Trophoblast cell (in vitro differentiated cells and primary cell): ENCODE measurements around the gene SOCS7.

Experiments
- DNase-seq, 2 donors: peaks; one replicate each; pipeline ENCODE4 v3.0.0-alpha.2; 2016
- H2AFZ ChIP-seq: 2 replicates; pipeline ENCODE4 v1.6.1; 2013; ENCODE audit warnings: low read length, moderate library complexity, mild to moderate bottlenecking; ENCODE audit not compliant: insufficient read depth, poor library complexity
- H2AK5ac ChIP-seq: 2 replicates; pipeline ENCODE4 v1.6.1; 2013; ENCODE audit warnings: mild to moderate bottlenecking, low read length
- H2BK120ac ChIP-seq: 2 replicates; pipeline ENCODE4 v1.6.1; 2013; ENCODE audit warnings: low read length, mild to moderate bottlenecking, moderate library complexity; ENCODE audit not compliant: insufficient read depth, poor library complexity
- H2BK12ac ChIP-seq: 2 replicates; pipeline ENCODE4 v1.6.1; 2013; ENCODE audit warnings: mild to moderate bottlenecking, low read length, moderate library complexity
- H2BK5ac ChIP-seq: 2 replicates; pipeline ENCODE4 v1.6.1; 2013; ENCODE audit warnings: low read length, low read depth, moderate library complexity, mild to moderate bottlenecking; ENCODE audit not compliant: poor library complexity
- H3K14ac ChIP-seq: 2 replicates; pipeline ENCODE4 v1.6.1; 2013; ENCODE audit warnings: mild to moderate bottlenecking, low read length
- H3K18ac ChIP-seq: 2 replicates; pipeline ENCODE4 v1.6.1; 2013; ENCODE audit warnings: mild to moderate bottlenecking, low read length
- H3K23ac ChIP-seq: 2 replicates; pipeline ENCODE4 v1.6.1; 2013; ENCODE audit warnings: low read length
- H3K27ac ChIP-seq: 2 replicates; pipeline ENCODE4 v1.5.1; 2013; ENCODE audit warnings: low read depth, mild to moderate bottlenecking, inconsistent platforms, low read length, moderate library complexity
- H3K27me3 ChIP-seq: 2 replicates; pipeline ENCODE4 v1.6.1; 2013; ENCODE audit warnings: inconsistent platforms, mild to moderate bottlenecking, low read length, moderate library complexity; ENCODE audit not compliant: insufficient read depth
- H3K36me3 ChIP-seq, 2 experiments: 1 replicate in 1 of 2; 2 replicates in 1 of 2; pipeline ENCODE4 v1.6.1; 2013; ENCODE audit warnings: low read length in 2 of 2, mild to moderate bottlenecking in 2 of 2, moderate library complexity in 1 of 2; ENCODE audit not compliant: insufficient read depth in 2 of 2, control insufficient read depth in 1 of 2
- H3K4ac ChIP-seq: 2 replicates; pipeline ENCODE4 v1.6.1; 2013; ENCODE audit warnings: low read depth, mild to moderate bottlenecking, low read length, moderate library complexity
- H3K4me1 ChIP-seq, 2 experiments: 1 replicate in 1 of 2; 2 replicates in 1 of 2; pipeline ENCODE4 v1.6.1; 2013; ENCODE audit warnings: low read length in 2 of 2, mild to moderate bottlenecking in 2 of 2, moderate library complexity in 1 of 2; ENCODE audit not compliant: insufficient read depth in 2 of 2, control insufficient read depth in 1 of 2
- H3K4me2 ChIP-seq: 2 replicates; pipeline ENCODE4 v1.6.1; 2013; ENCODE audit warnings: inconsistent platforms, mild to moderate bottlenecking, low read length, moderate library complexity
- H3K4me3 ChIP-seq: 2 replicates; pipeline ENCODE4 v1.5.1; 2013; ENCODE audit warnings: mild to moderate bottlenecking, low read depth, low read length, inconsistent platforms
- H3K79me1 ChIP-seq: one replicate; pipeline ENCODE4 v1.6.1; 2013; ENCODE audit warnings: low read length
- H3K79me2 ChIP-seq: 2 replicates; pipeline ENCODE4 v1.6.1; 2013; ENCODE audit warnings: low read length, mild to moderate bottlenecking; ENCODE audit not compliant: control insufficient read depth, insufficient read depth, poor library complexity
- H3K9ac ChIP-seq: 2 replicates; pipeline ENCODE4 v1.6.1; 2013; ENCODE audit warnings: mild to moderate bottlenecking, low read length
- H3K9me3 ChIP-seq: 2 replicates; pipeline ENCODE4 v1.6.1; 2013; ENCODE audit warnings: low read depth, mild to moderate bottlenecking, control low read depth, inconsistent platforms, low read length; ENCODE audit not compliant: insufficient read depth
- H4K12ac ChIP-seq: 2 replicates; pipeline ENCODE4 v1.6.1; 2013; ENCODE audit warnings: low read depth, mild to moderate bottlenecking, low read length, moderate library complexity
- H4K8ac ChIP-seq: 2 replicates; pipeline ENCODE4 v1.6.1; 2013; ENCODE audit warnings: low read depth, mild to moderate bottlenecking, low read length, moderate library complexity
- H4K91ac ChIP-seq: one replicate; pipeline ENCODE4 v1.6.1; 2013; ENCODE audit warnings: low read depth, mild to moderate bottlenecking, low read length, moderate library complexity
- WGBS: extraction: QIAGEN DNeasy Blood & Tissue Kit; methylation state at CpG from one replicate; pipeline ENCODE4 v1.1.7; 2013; ENCODE audit warnings: missing lambda C conversion rate; ENCODE audit not compliant: insufficient read length, insufficient coverage; ENCODE audit errors: extremely low coverage; 5-methylcytosine and 5-hydroxymethylcytosine counted together

SOCS7 gene

DNA sequence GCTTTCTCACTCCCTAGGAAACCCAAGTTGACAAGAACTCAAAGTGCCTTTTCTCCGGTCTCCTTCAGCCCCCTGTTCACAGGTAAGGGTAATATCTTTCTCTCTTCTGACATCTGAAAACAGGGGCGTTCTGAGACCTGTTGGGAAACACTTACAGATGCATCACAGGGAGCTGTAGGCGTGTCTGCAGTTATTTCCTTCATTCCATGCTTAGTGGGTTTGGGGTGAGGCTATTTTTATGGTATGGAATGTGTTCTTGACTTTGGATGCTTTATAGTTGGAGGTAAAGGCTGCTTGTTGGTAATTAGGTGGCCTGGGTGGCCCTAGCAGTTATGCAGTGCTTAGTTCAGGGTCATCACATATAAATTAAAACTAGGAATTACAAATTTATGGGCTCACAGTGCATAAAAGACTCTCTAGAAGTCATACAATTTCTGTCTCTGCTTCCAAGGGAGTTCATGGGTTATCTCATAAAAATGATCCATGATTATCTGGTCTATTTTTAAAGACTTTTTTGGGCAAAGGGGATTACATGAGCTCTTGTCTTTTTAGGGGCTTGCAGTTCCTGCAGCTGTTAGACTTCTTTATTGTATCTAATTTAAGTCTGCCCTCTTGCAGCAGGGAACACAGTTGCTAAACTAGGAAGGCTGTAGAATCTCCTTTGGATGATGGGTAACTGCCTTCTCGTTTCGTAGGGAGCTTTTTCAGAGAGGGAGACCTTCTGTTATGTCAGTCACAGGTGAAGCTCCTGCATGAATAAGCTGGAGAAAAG lies 10.2 kb downstream of the SOCS7 start:
- H3K23ac ChIP-seq = no peak overlapping the region
- no peak overlapping the region for H4K8ac ChIP-seq
- H3K79me1 ChIP-seq = no peaks in the 10 kb centered on the region
- H4K91ac ChIP-seq = no peak overlapping the region
- no peaks in the 10 kb centered on the region for H3K9me3 ChIP-seq
- no peak overlapping the region for H3K14ac ChIP-seq
- peaks cover 10 to 16% of the 10 kb centered on the region in 2 experiments for H3K36me3 ChIP-seq
- H3K27me3 ChIP-seq = no peaks in the 10 kb centered on the region
- H2AK5ac ChIP-seq = no peak overlapping the region
- H3K4me1 ChIP-seq = peaks cover 0 to 1% of the 10 kb centered on the region in 2 experiments
- WGBS = no CpG with 5 or more reads among the region's 5 CpGs
- no peak overlapping the region for H3K4me2 ChIP-seq
- no peak overlapping the region for H3K27ac ChIP-seq
- no peak overlapping the region for H2BK12ac ChIP-seq
- H4K12ac ChIP-seq = no peak overlapping the region
- H3K18ac ChIP-seq = no peak overlapping the region
- H2BK120ac ChIP-seq = no peak overlapping the region
- no peak for DNase-seq
- H3K79me2 ChIP-seq = peaks cover 1% of the 10 kb centered on the region
- no peak overlapping the region for H3K4me3 ChIP-seq
- H2BK5ac ChIP-seq = no peak overlapping the region
- no peak overlapping the region for H2AFZ ChIP-seq
- H3K9ac ChIP-seq = no peak overlapping the region
- no peak overlapping the region for H3K4ac ChIP-seq

DNA sequence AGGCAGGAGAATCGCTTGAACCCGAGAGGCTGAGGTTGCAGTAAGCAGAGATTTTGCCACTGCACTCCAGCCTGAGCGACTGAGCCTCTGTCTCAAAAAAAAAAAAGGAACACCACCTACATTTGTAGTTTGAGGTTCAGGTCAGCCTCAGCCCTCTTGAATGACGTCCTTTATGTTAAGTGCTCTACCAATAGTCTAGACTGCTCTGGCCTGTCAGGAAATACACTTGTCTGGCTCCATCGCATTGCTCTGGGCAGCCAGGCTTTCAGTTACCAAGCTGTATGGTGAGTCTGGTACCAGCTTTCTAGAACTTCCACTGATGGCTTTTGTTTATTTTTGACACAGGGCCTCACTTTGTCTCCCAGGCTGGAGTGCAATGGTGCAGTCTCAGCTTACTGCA lies 11.4 kb downstream of the SOCS7 start:
- Histone ChIP-seq H3K27ac (no peak overlapping the region), H3K4me3 (no peak overlapping the region), H3K4me2 (no peak overlapping the region), H3K23ac (no peak overlapping the region), H3K79me2 (peaks cover 1% of the 10 kb centered on the region), H2BK120ac (no peak overlapping the region), H2AFZ (no peak overlapping the region), H3K18ac (no peak overlapping the region), H3K4ac (no peak overlapping the region), H3K9ac (no peak overlapping the region), H3K27me3 (no peaks in the 10 kb centered on the region), H2AK5ac (no peak overlapping the region), H2BK12ac (no peak overlapping the region), H2BK5ac (no peak overlapping the region), H4K8ac (no peak overlapping the region), H3K36me3 (peaks cover 14 to 19% of the 10 kb centered on the region in 2 experiments), H3K9me3 (no peaks in the 10 kb centered on the region), H4K91ac (no peak overlapping the region), H4K12ac (no peak overlapping the region), H3K4me1 (no peaks in the 10 kb centered on the region), H3K14ac (no peak overlapping the region), H3K79me1 (no peaks in the 10 kb centered on the region)
- no CpG with 5 or more reads among the region's 5 CpGs for WGBS
- DNase-seq = no peak

DNA sequence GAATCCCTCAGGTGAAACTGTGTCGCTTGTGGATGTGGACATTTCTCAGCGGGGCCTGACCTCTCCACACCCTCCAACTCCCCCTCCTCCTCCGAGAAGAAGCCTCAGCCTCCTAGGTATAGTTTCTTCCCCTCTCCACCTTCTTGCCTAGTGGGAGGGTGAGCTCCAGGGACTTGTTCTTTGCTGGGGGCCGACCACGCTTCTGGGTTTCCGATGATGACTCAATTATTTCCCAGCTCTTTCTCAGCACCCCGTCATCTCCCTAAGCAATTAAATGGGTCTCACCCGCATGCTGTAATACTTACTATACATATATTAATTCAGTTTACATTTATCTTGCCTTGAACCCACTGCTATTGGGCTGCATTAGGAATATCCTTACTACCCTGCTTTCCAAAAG lies 13.1 kb downstream of the SOCS7 start:
- no peak overlapping the region for H3K4me2 ChIP-seq
- H2BK12ac ChIP-seq = no peak overlapping the region
- H4K12ac ChIP-seq = no peak overlapping the region
- no peak overlapping the region for H2AK5ac ChIP-seq
- no peak overlapping the region for H3K23ac ChIP-seq
- H3K4ac ChIP-seq = no peak overlapping the region
- H3K36me3 ChIP-seq = peaks cover 19 to 22% of the 10 kb centered on the region in 2 experiments
- no peaks in the 10 kb centered on the region for H3K79me2 ChIP-seq
- no peaks in the 10 kb centered on the region for H3K4me1 ChIP-seq
- WGBS = no CpG with 5 or more reads among the region's 8 CpGs
- H3K9ac ChIP-seq = no peak overlapping the region
- DNase-seq = no peak
- no peaks in the 10 kb centered on the region for H3K9me3 ChIP-seq
- no peak overlapping the region for H4K91ac ChIP-seq
- H3K79me1 ChIP-seq = no peaks in the 10 kb centered on the region
- no peak overlapping the region for H2BK5ac ChIP-seq
- no peak overlapping the region for H4K8ac ChIP-seq
- H3K4me3 ChIP-seq = no peak overlapping the region
- H2AFZ ChIP-seq = no peak overlapping the region
- no peak overlapping the region for H3K18ac ChIP-seq
- H3K14ac ChIP-seq = no peak overlapping the region
- H2BK120ac ChIP-seq = no peak overlapping the region
- H3K27ac ChIP-seq = no peak overlapping the region
- no peaks in the 10 kb centered on the region for H3K27me3 ChIP-seq

DNA sequence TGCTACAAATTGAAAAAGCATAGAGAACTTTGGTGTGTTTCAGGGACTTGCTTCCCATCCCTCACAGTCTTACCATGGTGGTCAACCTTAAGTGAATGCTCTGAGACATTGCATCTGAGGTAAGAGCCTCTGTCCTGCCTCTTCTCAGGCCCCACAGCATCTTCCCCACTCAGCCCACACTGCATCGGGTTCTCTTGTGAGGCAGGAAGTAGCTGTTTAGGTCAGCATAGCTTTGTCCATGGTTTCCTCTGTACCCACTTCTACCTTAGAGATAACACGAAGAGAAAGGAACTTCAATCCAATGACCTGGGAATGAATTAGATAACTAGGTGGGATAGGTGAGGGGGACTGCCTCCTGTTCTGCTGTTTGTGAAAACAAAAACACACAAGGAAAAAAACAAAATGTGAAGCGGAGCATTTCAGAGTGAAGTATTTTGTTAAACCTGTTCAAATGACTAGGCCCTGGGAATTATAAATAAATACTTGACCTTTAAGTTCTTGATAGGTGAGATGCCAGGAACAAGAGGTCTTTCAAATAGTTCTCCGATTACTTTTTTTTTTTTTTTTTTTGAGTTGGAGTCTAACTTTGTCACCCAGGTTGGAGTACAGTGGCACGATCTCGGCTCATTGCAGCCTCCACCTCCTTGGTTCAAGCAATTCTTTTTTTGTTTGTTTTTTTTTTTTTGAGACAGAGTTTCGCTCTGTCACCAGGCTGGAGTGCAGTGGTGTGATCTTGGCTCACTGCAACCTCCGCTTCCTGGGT lies 17.7 kb downstream of the SOCS7 start:
- Histone ChIP-seq H2BK120ac (no peak overlapping the region), H3K79me1 (no peaks in the 10 kb centered on the region), H3K4me2 (no peak overlapping the region), H3K79me2 (no peaks in the 10 kb centered on the region), H4K12ac (no peak overlapping the region), H3K36me3 (peaks cover 24 to 26% of the 10 kb centered on the region in 2 experiments), H4K8ac (no peak overlapping the region), H2BK12ac (no peak overlapping the region), H3K18ac (no peak overlapping the region), H3K9ac (no peak overlapping the region), H2BK5ac (no peak overlapping the region), H3K4ac (no peak overlapping the region), H3K9me3 (no peaks in the 10 kb centered on the region), H3K14ac (no peak overlapping the region), H2AFZ (no peak overlapping the region), H3K23ac (no peak overlapping the region), H3K27ac (no peak overlapping the region), H3K27me3 (no peaks in the 10 kb centered on the region), H3K4me3 (no peak overlapping the region), H2AK5ac (no peak overlapping the region), H4K91ac (no peak overlapping the region), H3K4me1 (no peaks in the 10 kb centered on the region)
- DNase-seq = no peak
- WGBS = no CpG with 5 or more reads among the region's 8 CpGs
